RCC 7860 (cell line): ENCODE data around the gene LRRC26.

ENCODE experiments used
- DNase-seq: peaks from one replicate; pipeline ENCODE4 v3.0.0-alpha.2; 2015; ENCODE audit warnings: low spot score
- FAIRE-seq: peaks from 2 replicates; lab custom pipeline; 2012; peaks lifted over from hg19 to GRCh38; lab: Jason Lieb, UNC

LRRC26 gene

DNA sequence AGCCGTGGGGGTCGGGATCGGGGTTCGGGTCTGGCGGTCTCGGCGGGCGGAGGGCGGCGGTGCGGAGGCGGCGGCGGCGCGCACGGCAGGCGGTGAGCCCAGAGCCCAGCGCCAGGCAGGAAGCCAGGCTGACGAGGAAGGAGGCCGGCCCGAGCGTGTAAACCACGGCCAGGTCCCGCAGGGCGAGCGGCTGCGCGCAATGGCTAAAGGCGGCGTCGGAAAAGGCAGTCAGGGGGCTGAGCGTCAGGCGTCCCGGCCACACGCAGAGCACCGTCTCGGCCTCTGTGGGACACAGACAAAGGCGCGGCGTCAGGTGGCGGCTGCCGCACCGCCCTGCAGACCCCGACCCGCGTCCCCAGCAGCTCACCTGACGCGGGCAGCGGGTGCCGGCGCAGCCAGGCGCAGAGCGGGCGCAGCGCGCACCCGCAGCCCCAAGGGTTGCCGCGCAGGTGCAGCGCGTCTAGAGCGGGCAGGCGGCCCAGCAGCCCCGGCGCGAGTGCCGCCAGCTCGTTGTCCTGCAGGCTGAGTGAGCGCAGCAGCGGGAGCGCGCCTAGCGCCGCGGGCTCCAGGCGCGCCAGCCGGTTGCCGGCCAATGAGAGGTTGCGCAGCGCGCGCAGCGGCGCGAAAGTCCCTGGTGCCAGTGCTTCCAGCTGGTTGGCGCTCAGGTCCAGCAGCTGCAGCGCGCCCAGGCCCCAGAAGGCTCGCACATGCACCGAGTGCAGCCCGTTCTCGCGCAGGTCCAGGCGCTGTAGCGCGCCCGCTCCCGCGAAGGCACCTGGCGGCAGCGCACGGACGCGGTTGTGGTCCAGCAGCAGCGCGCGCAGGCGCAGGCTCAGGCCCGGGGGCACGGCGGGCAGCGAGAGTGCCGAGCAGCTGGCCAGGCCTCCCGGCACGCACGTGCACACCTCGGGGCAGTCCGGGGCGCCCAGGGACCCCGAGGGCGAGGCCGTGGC, 671 bp downstream of the LRRC26 start:
- DNase-seq: no peak

GRCh38 chr9:137168573-137168903, 1.3 kb downstream of the LRRC26 start:
- FAIRE-seq (no peak), DNase-seq (no peak)

More for the DNA sequence above, 671 bp downstream of the LRRC26 start:
- FAIRE-seq: no peak

GRCh38 chr9:137167747-137168572, 1.9 kb downstream of the LRRC26 start:
- no peak for FAIRE-seq
- no peak for DNase-seq

GRCh38 chr9:137167277-137167746, 2.5 kb downstream of the LRRC26 start:
- DNase-seq: no peak
- FAIRE-seq: no peak

DNA sequence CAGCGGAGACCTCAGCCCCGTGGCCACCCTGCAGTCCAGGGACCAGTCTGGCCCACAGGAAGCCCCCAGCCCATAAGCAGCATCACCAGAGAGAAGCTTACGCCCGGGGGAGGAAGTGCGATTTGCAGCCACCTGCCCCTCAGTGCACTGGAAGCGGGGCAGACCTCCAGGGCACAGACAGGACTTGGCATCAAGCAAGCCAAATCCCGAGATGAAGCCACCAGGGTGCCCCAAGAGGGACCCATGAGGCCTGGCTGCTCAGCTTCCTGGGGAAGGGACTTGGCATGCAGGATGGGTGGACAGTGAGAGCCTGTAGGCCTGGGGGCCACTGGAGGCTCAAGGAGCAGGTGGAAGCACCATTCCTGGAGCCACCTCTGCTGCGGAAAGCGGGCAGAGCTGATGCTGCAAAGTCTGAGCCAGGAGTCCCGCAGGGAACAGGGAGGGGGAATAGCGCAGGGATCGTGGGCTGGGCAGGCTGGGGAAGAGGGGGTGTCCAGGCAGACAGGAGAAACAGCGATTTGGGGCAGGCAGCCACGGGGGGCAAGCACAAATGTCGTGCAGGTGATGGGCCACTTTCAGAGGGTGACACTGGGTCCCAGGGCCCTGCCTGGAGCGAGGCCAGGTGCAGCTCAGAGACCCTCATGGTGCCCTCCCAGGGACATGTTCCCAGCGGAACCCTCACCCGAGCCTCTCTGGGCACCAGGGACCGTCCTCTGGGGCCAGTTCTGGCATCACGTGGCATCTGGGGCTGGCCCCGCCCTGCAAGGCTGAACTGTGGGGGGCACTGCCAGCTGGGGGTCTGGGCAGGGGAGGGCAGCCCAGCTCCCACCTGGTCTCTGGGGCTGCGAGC, 3.2 kb downstream of the LRRC26 start:
- DNase-seq (no peak), FAIRE-seq (no peak)

DNA sequence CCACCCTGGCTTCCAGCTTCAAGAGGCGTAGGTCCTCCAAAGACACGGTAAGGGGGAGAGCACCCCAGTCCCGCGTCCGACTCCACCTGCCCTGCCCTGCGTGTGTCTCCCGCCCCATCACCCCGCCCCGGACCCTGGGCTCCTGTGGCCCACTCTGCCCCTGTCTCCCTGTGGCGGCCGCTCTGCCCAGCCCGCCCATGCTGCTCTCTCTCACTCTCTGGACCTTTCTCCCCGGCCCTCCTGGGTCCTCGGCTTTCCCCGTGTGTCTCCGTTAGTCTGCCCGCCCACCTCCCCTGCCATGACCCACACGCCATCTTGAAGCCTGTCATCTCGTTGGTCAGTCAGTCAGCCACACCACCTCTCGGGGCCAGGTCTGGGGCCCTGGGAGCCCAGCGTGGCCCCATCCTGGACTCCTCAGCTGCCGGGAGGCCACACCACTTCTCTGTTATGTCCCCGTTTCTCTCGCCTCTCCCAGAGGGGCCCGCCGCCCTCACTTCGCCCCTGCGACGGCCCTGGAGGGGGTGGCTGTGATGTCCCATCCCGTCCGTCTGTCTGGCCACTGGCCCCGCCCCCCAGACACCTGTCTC, 4.5 kb downstream of the LRRC26 start:
- FAIRE-seq (no peak), DNase-seq (no peak)

- no peak for DNase-seq
- no peak for FAIRE-seq
Measured at GRCh38 chr9:137164370-137165249, 5.2 kb downstream of the LRRC26 start.

GRCh38 chr9:137163805-137164204, 6.0 kb downstream of the LRRC26 start:
- FAIRE-seq (no peak), DNase-seq (no peak)

GRCh38 chr9:137163365-137163715, 6.5 kb downstream of the LRRC26 start:
- no peak for FAIRE-seq
- no peak for DNase-seq

- DNase-seq (no peak), FAIRE-seq (no peak)
Measured at GRCh38 chr9:137162505-137163364, 7.1 kb downstream of the LRRC26 start.

GRCh38 chr9:137161558-137162486, 8.0 kb downstream of the LRRC26 start:
- DNase-seq (no peak), FAIRE-seq (no peak)

- no peak for DNase-seq
- no peak for FAIRE-seq
Measured at GRCh38 chr9:137160716-137161557, 8.9 kb downstream of the LRRC26 start.

DNA sequence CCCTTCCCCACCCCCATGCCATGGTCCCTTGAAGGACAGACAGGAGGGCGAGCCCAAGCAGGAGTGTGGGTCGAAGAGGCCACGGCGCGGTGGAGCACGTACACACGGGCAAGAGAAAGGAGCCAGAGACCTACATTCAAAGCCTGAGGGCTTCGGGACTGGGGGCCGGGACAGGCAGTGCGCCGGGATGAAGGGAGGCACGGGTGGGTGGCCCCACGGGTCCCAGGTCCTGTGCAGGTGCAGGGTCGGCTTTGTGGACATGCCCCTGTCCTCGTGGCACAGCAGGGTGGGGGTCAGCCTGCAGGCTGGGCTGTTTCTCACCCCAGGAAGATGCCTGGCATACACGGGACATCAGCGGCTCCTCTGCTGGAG, 9.8 kb downstream of the LRRC26 start:
- FAIRE-seq (no peak), DNase-seq (no peak)

GRCh38 chr9:137159105-137160053, 10.5 kb downstream of the LRRC26 start:
- DNase-seq: no peak
- no peak for FAIRE-seq

DNA sequence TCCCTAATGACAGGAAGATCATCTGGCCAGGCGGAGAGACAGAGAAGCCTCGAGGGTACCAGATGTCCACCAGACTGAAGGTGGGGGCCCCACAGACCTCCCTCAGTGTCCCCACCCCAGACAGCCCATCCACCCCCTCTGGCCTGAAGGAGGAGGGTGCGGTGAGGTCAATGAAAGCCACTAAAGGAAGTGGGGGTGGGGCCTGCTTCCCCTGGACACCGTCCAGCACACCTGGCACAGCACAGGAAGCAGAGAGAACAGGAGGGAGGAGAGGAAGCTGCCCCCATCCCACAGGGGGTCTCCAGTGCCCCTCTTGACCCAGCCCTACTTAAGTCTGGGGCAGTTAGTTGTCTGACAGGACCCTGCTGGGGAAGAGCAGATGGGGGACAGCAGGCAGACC, 11.2 kb downstream of the LRRC26 start:
- DNase-seq (no peak), FAIRE-seq (no peak)
